K562 (cell line): Measurements from ENCODE around the gene PAIP1. TPM values are rescaled to one million over a fixed set of nuclear protein-coding genes. Genes with fewer than 3 reads are reported as not detected.

Source experiments
- BRD9 ChIP-seq: fragments of 450-650 bp; IDR thresholded peaks from 2 replicates; pipeline ENCODE4 v1.6.1; 2018; ENCODE audit warnings: low read depth; ENCODE audit not compliant: partially characterized antibody
- CTCFL ChIP-seq: IDR thresholded peaks from 2 replicates; pipeline ENCODE4 v1.6.1; 2011; ENCODE audit warnings: borderline replicate concordance, low read depth, mild to moderate bottlenecking, moderate library complexity, low read length; ENCODE audit not compliant: insufficient read depth, poor library complexity, severe bottlenecking
- E2F6 ChIP-seq, 2 experiments: IDR thresholded peaks; 2 replicates each; pipeline ENCODE4 v1.6.1; 2011; ENCODE audit warnings: borderline replicate concordance in 1 of 2, control low read depth in 1 of 2, low read depth in 1 of 2, low read length in 1 of 2, mild to moderate bottlenecking in 1 of 2, mixed read lengths in 1 of 2, moderate library complexity in 1 of 2; ENCODE audit not compliant: insufficient read depth in 1 of 2, insufficient read length in 1 of 2, poor library complexity in 1 of 2, severe bottlenecking in 1 of 2; ENCODE audit errors: extremely low read depth in 1 of 2
- FOXJ3 ChIP-seq: sonication (generic); formaldehyde crosslinking; IDR thresholded peaks from 2 replicates; pipeline ENCODE4 v1.4.0; 2020; ENCODE audit warnings: mild to moderate bottlenecking, missing genetic modification reagents
- GATAD2A ChIP-seq: fragments of 450-650 bp; IDR thresholded peaks from 2 replicates; pipeline ENCODE4 v1.6.1; 2017
- HNRNPK ChIP-seq: fragments of 200-400 bp; formaldehyde crosslinking; IDR thresholded peaks from one replicate; pipeline ENCODE4 v1.6.1; 2018; ENCODE audit warnings: mild to moderate bottlenecking, low read depth, low read length; ENCODE audit not compliant: poor library complexity, severe bottlenecking
- JUN ChIP-seq, 2 experiments: sonication (generic) in 1 of 2; formaldehyde crosslinking in 1 of 2; IDR thresholded peaks; 2 replicates each; pipeline versions ENCODE4 v1.6.1 to v1.8.0; 2012 to 2022; ENCODE audit warnings: borderline replicate concordance in 2 of 2, mild to moderate bottlenecking in 2 of 2, improper control_type of control experiment in 1 of 2, low read depth in 1 of 2, low read length in 1 of 2, missing genetic modification reagents in 1 of 2
- KDM4B ChIP-seq, 2 experiments: fragments of 450-650 bp in 1 of 2; sonication (generic) in 1 of 2; IDR thresholded peaks; 2 replicates each; pipeline ENCODE4 v1.6.1; 2016 to 2017; ENCODE audit warnings: borderline replicate concordance in 2 of 2, antibody characterized with exemption in 1 of 2, low read depth in 1 of 2, mild to moderate bottlenecking in 1 of 2
- MBD1 ChIP-seq: fragments of 250-450 bp; sonication (Bioruptor Pico); IDR thresholded peaks from 2 replicates; pipeline ENCODE4 v1.8.0; 2022; ENCODE audit warnings: inconsistent platforms
- MEF2D ChIP-seq: conservative IDR thresholded peaks from 2 replicates; pipeline ENCODE4 v1.6.1; 2016; ENCODE audit warnings: low read depth, missing genetic modification characterization, missing compliant biosample characterization
- PURB ChIP-seq: sonication (generic); formaldehyde crosslinking; IDR thresholded peaks from 2 replicates; pipeline ENCODE4 v1.9.0; 2021; ENCODE audit warnings: low read depth, mild to moderate bottlenecking, missing genetic modification reagents
- SUPT5H ChIP-seq: fragments of 450-650 bp; IDR thresholded peaks from 2 replicates; pipeline ENCODE4 v1.6.1; 2016
- TAF1 ChIP-seq: IDR thresholded peaks from 2 replicates; pipeline ENCODE4 v1.6.1; 2011; ENCODE audit warnings: mild to moderate bottlenecking, low read length, moderate library complexity; ENCODE audit not compliant: insufficient read depth, control insufficient read depth, severe bottlenecking; ENCODE audit errors: extremely low read depth
- ZBTB12 ChIP-seq: fragments of 250-450 bp; sonication (Bioruptor Pico); IDR thresholded peaks from 2 replicates; pipeline ENCODE4 v1.4.0; 2020
- ZNF398 ChIP-seq: fragments of 250-450 bp; sonication (Bioruptor Pico); IDR thresholded peaks from 2 replicates; pipeline ENCODE4 v1.8.0; 2021; ENCODE audit warnings: moderate library complexity, mild to moderate bottlenecking, inconsistent platforms
- ZNF561 ChIP-seq: fragments of 450-650 bp; formaldehyde crosslinking; conservative IDR thresholded peaks from 2 replicates; pipeline ENCODE4 v1.4.0; 2020; ENCODE audit warnings: mild to moderate bottlenecking, moderate library complexity
- polyA plus RNA-seq, 8 experiments: library from polyadenylated mRNA; depleted of rRNA in 4 of 8; stranded (reverse) in 5 of 8; unstranded in 3 of 8; fragments of >200 nt; fragmentation: Nextera tagmentation in 2 of 8; fragmentation: Illumina TruSeq in 1 of 8; extraction: Ambion mirVana in 2 of 8; extraction: Trizol in 1 of 8; gene quantifications; 2 replicates each; pipeline versions ENCODE4 v1.2.1 to v1.2.3, GENCODE V29; 2011 to 2014; ENCODE audit warnings: inconsistent platforms in 1 of 8, missing spikeins in 1 of 8
- total RNA-seq, 7 experiments: library from RNA; depleted of rRNA in 6 of 7; stranded (reverse); fragments of >200 nt in 6 of 7; fragmentation: Illumina TruSeq in 2 of 7; extraction: Trizol in 2 of 7; gene quantifications; 2 replicates each; pipeline versions ENCODE4 v1.2.1 to v1.2.3, GENCODE V29; 2011 to 2021; ENCODE audit warnings: low replicate concordance in 1 of 7

The PAIP1 gene
- total and polyA plus RNA-seq, 9 of the 15 experiments (the other 6 are each of a cell fraction or from before 2014, with no cell fraction given): 51.7 to 181 (median 102) TPM

- no peak for TF ChIP-seq FOXJ3 (CRISPR knock-in tag)
- no peak for TF ChIP-seq ZBTB12 (CRISPR knock-in tag)
- no peak for TF ChIP-seq ZNF561 (CRISPR knock-in tag)
- no peak for TF ChIP-seq BRD9
- TF ChIP-seq CTCFL: no peak
- TF ChIP-seq MEF2D (tag): no peak
- TF ChIP-seq ZNF398 (CRISPR knock-in tag): no peak
- no peak for TF ChIP-seq HNRNPK
- TF ChIP-seq E2F6 (IDR thresholded peaks at IDR 0.05; ENCODE audit: borderline replicate concordance in 1 of 2, extremely low read depth in 1 of 2, insufficient read depth in 1 of 2, insufficient read length in 1 of 2, low read depth in 1 of 2, low read length in 1 of 2, poor library complexity in 1 of 2, severe bottlenecking in 1 of 2): peak; percentile 91 to 96
- 0 out of 2 replicates have a peak, but pooled peaks have one; percentile 39 for TF ChIP-seq GATAD2A
- peak; percentile 55; the same call in 1 of the 2 replicates for TF ChIP-seq SUPT5H
- TF ChIP-seq MBD1 (CRISPR knock-in tag): no peak
- peak in 1 of 2 experiments; percentile 75; a peak in 1 of 4 replicates for TF ChIP-seq KDM4B (IDR thresholded peaks at IDR 0.05; ENCODE audit: borderline replicate concordance in 2 of 2, low read depth in 1 of 2)
- no peak for TF ChIP-seq PURB (CRISPR knock-in tag)
- peak; percentile 24 for TF ChIP-seq TAF1
- no peak for TF ChIP-seq JUN (IDR thresholded peaks at IDR 0.05; ENCODE audit: borderline replicate concordance, low read depth, low read length)
- TF ChIP-seq JUN (CRISPR knock-in tag; IDR thresholded peaks at IDR 0.05; ENCODE audit: borderline replicate concordance): no peak
Measured at GRCh38 chr5:43602461-43603343, 45.8 kb upstream of the PAIP1 start, which contains the start of gene NNT (continued).
